Naive thymus-derived CD8-positive, alpha-beta T cell (primary cell): Measurements from ENCODE around the gene HIRA. TPM values are rescaled to one million over a fixed set of nuclear protein-coding genes. Genes with fewer than 3 reads are reported as not detected.

Experiments used
- ATAC-seq, 2 donors: fragments of 150-1000 bp; cut with Tn5 transposase in 1 of 2; sonication (Bioruptor Pico), chemical (Tn5 transposase) in 1 of 2; 1 replicate in 1 of 2; 2 replicates in 1 of 2; pipeline ENCODE4 v1.10.0; 2021; ENCODE audit warnings: mild to moderate bottlenecking in 2 of 2, moderate library complexity in 2 of 2
- POLR2A ChIA-PET: fragments of 350-600 bp; sonication (Branson Sonifier 250); formaldehyde crosslinking; loops from one replicate; lab custom pipeline; 2021; ENCODE audit warnings: antibody characterized with exemption; lab: Charles Lee
- DNase-seq, 10 donors: peaks; one replicate each; pipeline versions ENCODE4 v3.0.0 to v3.0.0-alpha.2; 2020 to 2022
- H3K27ac Mint-ChIP-seq, 10 donors: one replicate each; pipeline ENCODE4 v1.8.0; 2020 to 2022; ENCODE audit warnings: mild to moderate bottlenecking in 10 of 10, mixed read lengths in 10 of 10, moderate library complexity in 4 of 10, inconsistent platforms in 1 of 10
- H3K27me3 Mint-ChIP-seq, 5 donors: one replicate each; pipeline ENCODE4 v1.8.0; 2021 to 2022; ENCODE audit warnings: mixed read lengths in 5 of 5
- H3K36me3 Mint-ChIP-seq, 3 donors: one replicate each; pipeline ENCODE4 v1.8.0; 2020 to 2022; ENCODE audit warnings: mixed read lengths in 3 of 3, mild to moderate bottlenecking in 2 of 3, inconsistent platforms in 1 of 3
- H3K4me1 Mint-ChIP-seq, 4 donors: one replicate each; pipeline ENCODE4 v1.8.0; 2021 to 2022; ENCODE audit warnings: mixed read lengths in 4 of 4
- H3K4me3 Mint-ChIP-seq, 10 donors: one replicate each; pipeline ENCODE4 v1.8.0; 2020 to 2022; ENCODE audit warnings: mild to moderate bottlenecking in 10 of 10, mixed read lengths in 10 of 10, moderate library complexity in 6 of 10, inconsistent platforms in 1 of 10
- H3K9me3 Mint-ChIP-seq, 9 donors: one replicate each; pipeline ENCODE4 v1.8.0; 2020 to 2022; ENCODE audit warnings: mixed read lengths in 9 of 9, mild to moderate bottlenecking in 3 of 9, inconsistent platforms in 1 of 9, moderate library complexity in 1 of 9
- polyA plus RNA-seq, 3 donors: library from polyadenylated mRNA; unstranded; fragments of 300-500 nt; fragmentation: Illumina TruSeq; gene quantifications; one replicate each; pipeline ENCODE4 v1.2.3, GENCODE V29; 2021
- total RNA-seq, 8 experiments: library from RNA in 2 of 8; stranded (reverse) in 2 of 8; gene quantifications; one replicate each; pipeline ENCODE4 v1.2.3 and lab custom pipeline; 2021 to 2026

HIRA gene
- total and polyA plus RNA-seq, 5 experiments from 2014 or later = 1.5 to 25.0 (median 6.2) TPM

DNA sequence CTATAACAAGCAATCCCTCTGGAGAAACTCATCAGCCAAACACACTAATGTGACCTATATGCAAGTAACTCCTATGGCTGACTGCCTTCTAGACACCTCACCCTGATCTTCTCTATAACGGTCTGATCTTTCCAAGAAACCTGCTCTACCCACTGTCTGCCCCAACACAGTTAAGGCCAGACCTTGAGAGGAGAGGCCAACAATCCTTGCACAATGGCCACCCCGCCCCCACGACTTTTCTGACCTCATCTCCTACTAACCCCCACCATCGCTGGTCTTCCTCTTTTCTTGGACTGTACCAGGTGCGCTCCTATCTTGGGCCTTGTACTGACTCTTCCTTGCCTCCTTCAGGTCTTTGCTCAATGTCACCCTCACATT lies 12.5 kb downstream of the HIRA start:
- Mint-ChIP-seq H3K9me3 (no peaks in the 10 kb centered on the region), H3K4me1 (peaks cover 46 to 71% (median 64%) of the 10 kb centered on the region in 4 donors), H3K36me3 (peaks cover 0 to 13% (median 4%) of the 10 kb centered on the region in 3 donors), H3K4me3 (peak overlapping the region in 5 of 10 donors; percentile 11 to 56 (median 33)), H3K27ac (peak overlapping the region; percentile 85 to 95 (median 90)), H3K27me3 (no peaks in the 10 kb centered on the region)
- DNase-seq (no peak), ATAC-seq (no peak)
- POLR2A ChIA-PET = no interaction called here

GRCh38 chr22:19412923-19413322 lies 18.6 kb downstream of the HIRA start:
- no peak for ATAC-seq
- no peak for DNase-seq
- H3K9me3 Mint-ChIP-seq = no peaks in the 10 kb centered on the region
- H3K27ac Mint-ChIP-seq = peak overlapping the region in 3 of 10 donors; percentile 7 to 78 (median 41)
- peaks cover 24 to 39% (median 37%) of the 10 kb centered on the region in 4 donors for H3K4me1 Mint-ChIP-seq
- H3K36me3 Mint-ChIP-seq = peaks cover 0 to 42% (median 10%) of the 10 kb centered on the region in 3 donors
- H3K27me3 Mint-ChIP-seq = no peaks in the 10 kb centered on the region
- POLR2A ChIA-PET = no interaction called here
- no peak overlapping the region for H3K4me3 Mint-ChIP-seq

- H3K4me1 Mint-ChIP-seq = peaks cover 21 to 39% (median 36%) of the 10 kb centered on the region in 4 donors
- POLR2A ChIA-PET = no interaction called here
- H3K36me3 Mint-ChIP-seq = peaks cover 3 to 45% (median 13%) of the 10 kb centered on the region in 3 donors
- no peak overlapping the region for H3K4me3 Mint-ChIP-seq
- H3K9me3 Mint-ChIP-seq = no peaks in the 10 kb centered on the region
- peak overlapping the region in 4 of 10 donors; percentile 5 to 78 (median 24) for H3K27ac Mint-ChIP-seq
- ATAC-seq (no peak), DNase-seq (no peak)
- no peaks in the 10 kb centered on the region for H3K27me3 Mint-ChIP-seq
These were observed 19.1 kb downstream of the HIRA start for GRCh38 chr22:19412478-19412877.

DNA sequence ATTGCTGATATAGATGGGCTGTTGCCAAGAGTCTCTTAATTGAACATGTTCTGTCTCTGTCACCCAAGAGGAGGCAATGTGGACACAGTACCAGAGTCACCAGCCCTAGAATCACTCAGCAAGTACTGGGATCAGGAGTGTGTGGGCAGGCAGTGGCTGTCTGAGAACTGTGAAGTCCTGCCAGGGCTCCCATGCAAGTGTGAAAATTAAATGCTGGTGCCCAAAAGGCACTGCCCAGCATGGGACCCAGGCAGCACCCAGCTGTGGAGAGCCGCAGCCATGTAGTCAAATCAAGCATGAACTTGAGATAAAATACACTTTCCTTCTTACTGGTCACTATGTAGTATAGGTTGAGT lies 19.9 kb downstream of the HIRA start:
- POLR2A ChIA-PET = interaction anchor here (0.8 kb wide), 1 partner anchor 28 kb away, joined by 3 read pairs; no protein-coding TSS in a partner anchor
- DNase-seq = no peak
- Mint-ChIP-seq H3K9me3 (no peaks in the 10 kb centered on the region), H3K4me3 (no peak overlapping the region), H3K4me1 (peaks cover 18 to 37% (median 34%) of the 10 kb centered on the region in 4 donors), H3K27me3 (no peaks in the 10 kb centered on the region), H3K36me3 (peaks cover 4 to 49% (median 15%) of the 10 kb centered on the region in 3 donors), H3K27ac (peak overlapping the region in 1 of 10 donors; percentile 10)
- no peak for ATAC-seq

GRCh38 chr22:19410941-19411689 lies 20.4 kb downstream of the HIRA start:
- H3K9me3 Mint-ChIP-seq = no peaks in the 10 kb centered on the region
- H3K27me3 Mint-ChIP-seq = no peaks in the 10 kb centered on the region
- peak overlapping the region in 1 of 10 donors; percentile 10 for H3K27ac Mint-ChIP-seq
- H3K4me3 Mint-ChIP-seq = no peak overlapping the region
- H3K36me3 Mint-ChIP-seq = peaks cover 4 to 53% (median 15%) of the 10 kb centered on the region in 3 donors
- peaks cover 18 to 34% (median 33%) of the 10 kb centered on the region in 4 donors for H3K4me1 Mint-ChIP-seq
- DNase-seq (no peak), ATAC-seq (no peak)
- POLR2A ChIA-PET = interaction anchor here (0.6 to 0.8 kb wide), 2 partner anchors 29 to 48 kb away, joined by 3 to 4 read pairs; no protein-coding TSS in a partner anchor

- H3K9me3 Mint-ChIP-seq = no peaks in the 10 kb centered on the region
- DNase-seq (no peak), ATAC-seq (no peak)
- peaks cover 4 to 69% (median 11%) of the 10 kb centered on the region in 3 donors for H3K36me3 Mint-ChIP-seq
- H3K4me3 Mint-ChIP-seq = no peak overlapping the region
- POLR2A ChIA-PET = no interaction called here
- H3K27me3 Mint-ChIP-seq = no peaks in the 10 kb centered on the region
- peaks cover 7 to 19% (median 19%) of the 10 kb centered on the region in 4 donors for H3K4me1 Mint-ChIP-seq
- H3K27ac Mint-ChIP-seq = no peak overlapping the region
These were observed 23.6 kb downstream of the HIRA start for GRCh38 chr22:19407649-19408606.

DNA sequence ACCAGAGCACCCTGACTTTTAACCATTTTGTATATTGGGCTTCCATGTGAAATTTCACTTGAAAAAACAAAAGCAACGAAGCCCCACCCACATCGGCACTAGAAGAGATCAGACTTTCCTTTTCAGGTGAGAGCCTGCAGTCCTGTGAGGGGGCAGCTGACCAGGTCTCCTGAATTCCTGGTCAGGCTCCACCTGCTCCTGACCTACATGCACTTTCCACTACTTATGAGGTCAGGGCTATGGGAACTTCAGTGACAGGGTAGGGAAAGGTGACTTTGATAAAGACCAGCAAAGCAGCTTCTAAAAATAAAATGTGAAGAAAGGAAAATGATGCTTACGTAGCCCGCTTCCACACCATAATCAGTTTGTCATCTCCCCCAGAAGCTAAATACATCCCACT lies 24.7 kb downstream of the HIRA start:
- ATAC-seq (no peak), DNase-seq (no peak)
- no peak overlapping the region for H3K27ac Mint-ChIP-seq
- H3K27me3 Mint-ChIP-seq = no peaks in the 10 kb centered on the region
- no peak overlapping the region for H3K4me3 Mint-ChIP-seq
- POLR2A ChIA-PET = no interaction called here
- H3K36me3 Mint-ChIP-seq = peaks cover 4 to 72% (median 11%) of the 10 kb centered on the region in 3 donors
- no peaks in the 10 kb centered on the region for H3K9me3 Mint-ChIP-seq
- peaks cover 3 to 11% (median 8%) of the 10 kb centered on the region in 4 donors for H3K4me1 Mint-ChIP-seq

DNA sequence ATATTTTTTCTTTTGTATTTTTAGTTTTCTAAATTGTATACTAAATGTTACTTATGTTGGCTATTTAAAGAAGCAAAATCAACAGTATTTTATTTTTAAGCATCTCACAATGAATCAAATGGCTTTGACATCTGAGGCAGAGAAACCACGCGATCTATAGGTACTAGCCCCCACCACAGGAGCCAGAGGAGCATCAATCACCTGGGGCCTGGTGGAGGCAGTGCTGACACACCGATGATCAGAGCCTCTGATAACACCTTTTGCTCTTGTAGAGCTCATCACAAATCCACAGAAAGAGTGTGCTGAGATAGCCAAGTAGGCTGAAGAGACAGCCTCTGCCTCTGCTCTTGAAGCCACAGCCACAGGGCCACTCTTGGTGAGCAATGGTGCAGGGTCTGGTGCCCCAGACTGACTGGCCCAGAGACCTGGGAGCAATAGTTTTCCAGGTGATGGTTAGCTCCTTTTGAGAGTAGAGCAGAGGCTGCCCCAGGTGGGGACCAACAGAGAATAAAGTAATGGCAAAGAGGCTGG lies 25.2 kb downstream of the HIRA start:
- POLR2A ChIA-PET = no interaction called here
- Mint-ChIP-seq H3K27ac (peak overlapping the region in 1 of 10 donors; percentile 25), H3K4me1 (peaks cover 2 to 7% (median 3%) of the 10 kb centered on the region in 4 donors), H3K4me3 (no peak overlapping the region), H3K27me3 (no peaks in the 10 kb centered on the region), H3K9me3 (no peaks in the 10 kb centered on the region), H3K36me3 (peaks cover 4 to 77% (median 11%) of the 10 kb centered on the region in 3 donors)
- DNase-seq (no peak), ATAC-seq (no peak)

DNA sequence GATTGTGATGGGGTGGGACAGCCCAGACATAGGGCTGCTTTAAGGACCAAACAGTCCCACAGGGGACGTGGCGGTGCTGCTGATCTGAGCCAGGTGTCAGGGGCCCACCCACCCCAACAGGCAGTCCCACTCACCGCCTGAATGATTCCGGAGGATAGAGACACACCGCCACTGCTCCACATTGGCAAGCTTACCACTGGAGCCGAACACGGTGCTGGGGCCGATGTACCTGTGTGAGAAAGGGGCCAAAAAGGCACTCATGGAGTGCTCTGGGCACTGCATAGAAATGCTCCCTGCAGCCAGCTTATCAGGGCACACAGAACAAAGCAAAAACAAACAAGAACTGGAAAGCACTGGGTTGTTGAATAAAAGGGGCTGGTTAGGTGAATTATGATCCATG lies 25.9 kb downstream of the HIRA start:
- POLR2A ChIA-PET = no interaction called here
- Mint-ChIP-seq H3K4me3 (no peak overlapping the region), H3K4me1 (peaks cover 0 to 4% (median under 1%) of the 10 kb centered on the region in 4 donors), H3K36me3 (peaks cover 4 to 80% (median 11%) of the 10 kb centered on the region in 3 donors), H3K27me3 (no peaks in the 10 kb centered on the region), H3K9me3 (no peaks in the 10 kb centered on the region), H3K27ac (no peak overlapping the region)
- DNase-seq (no peak), ATAC-seq (no peak)

DNA sequence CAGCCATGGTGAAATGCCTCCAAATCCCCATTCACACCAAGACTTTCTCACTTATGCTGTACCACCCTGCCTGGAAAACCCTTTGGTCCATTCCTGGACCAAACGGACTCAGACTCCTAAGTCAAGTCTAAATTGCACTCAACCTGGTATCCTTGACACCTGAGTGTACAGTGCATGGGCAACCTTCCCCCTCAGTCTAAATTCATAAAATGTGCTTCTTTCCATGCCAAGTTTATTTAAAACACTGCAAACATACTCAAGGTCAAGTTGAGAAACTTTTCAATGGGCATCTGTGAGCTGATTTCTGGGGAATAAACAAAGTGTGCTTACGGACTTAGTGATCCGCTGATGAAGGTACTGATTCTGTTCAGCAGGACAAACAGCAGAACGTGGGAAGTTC lies 26.4 kb downstream of the HIRA start:
- H3K36me3 Mint-ChIP-seq = peaks cover 4 to 80% (median 11%) of the 10 kb centered on the region in 3 donors
- DNase-seq (no peak), ATAC-seq (no peak)
- peak overlapping the region in 1 of 10 donors; percentile 60 for H3K27ac Mint-ChIP-seq
- POLR2A ChIA-PET = no interaction called here
- no peaks in the 10 kb centered on the region for H3K27me3 Mint-ChIP-seq
- peaks cover 0 to 4% (median under 1%) of the 10 kb centered on the region in 4 donors for H3K4me1 Mint-ChIP-seq
- H3K9me3 Mint-ChIP-seq = no peaks in the 10 kb centered on the region
- no peak overlapping the region for H3K4me3 Mint-ChIP-seq

DNA sequence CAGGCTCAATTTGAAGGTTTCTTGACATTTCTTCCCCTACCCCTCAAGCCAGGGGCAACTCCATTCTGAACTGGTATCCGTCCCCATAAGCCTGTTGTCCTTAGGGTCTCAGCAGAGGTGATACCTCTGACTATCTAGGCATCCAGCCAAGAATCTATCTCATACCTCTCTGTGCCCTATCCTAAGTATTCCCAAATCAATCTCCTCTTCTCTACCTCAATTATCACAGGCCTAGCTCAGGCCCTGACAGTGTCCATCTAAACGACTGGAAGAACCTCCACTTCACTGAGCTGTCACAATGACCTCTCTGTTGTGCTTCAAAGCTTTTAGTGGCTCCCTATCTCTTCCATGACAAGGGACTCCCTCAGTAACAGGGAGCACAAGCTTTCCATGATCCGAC lies 26.9 kb downstream of the HIRA start:
- DNase-seq (no peak), ATAC-seq (no peak)
- Mint-ChIP-seq H3K9me3 (no peaks in the 10 kb centered on the region), H3K4me3 (no peak overlapping the region), H3K27me3 (no peaks in the 10 kb centered on the region), H3K36me3 (peaks cover 4 to 79% (median 10%) of the 10 kb centered on the region in 3 donors), H3K4me1 (peaks cover 0 to 4% (median under 1%) of the 10 kb centered on the region in 4 donors), H3K27ac (peak overlapping the region in 5 of 10 donors; percentile 11 to 79 (median 60))
- POLR2A ChIA-PET = no interaction called here

DNA sequence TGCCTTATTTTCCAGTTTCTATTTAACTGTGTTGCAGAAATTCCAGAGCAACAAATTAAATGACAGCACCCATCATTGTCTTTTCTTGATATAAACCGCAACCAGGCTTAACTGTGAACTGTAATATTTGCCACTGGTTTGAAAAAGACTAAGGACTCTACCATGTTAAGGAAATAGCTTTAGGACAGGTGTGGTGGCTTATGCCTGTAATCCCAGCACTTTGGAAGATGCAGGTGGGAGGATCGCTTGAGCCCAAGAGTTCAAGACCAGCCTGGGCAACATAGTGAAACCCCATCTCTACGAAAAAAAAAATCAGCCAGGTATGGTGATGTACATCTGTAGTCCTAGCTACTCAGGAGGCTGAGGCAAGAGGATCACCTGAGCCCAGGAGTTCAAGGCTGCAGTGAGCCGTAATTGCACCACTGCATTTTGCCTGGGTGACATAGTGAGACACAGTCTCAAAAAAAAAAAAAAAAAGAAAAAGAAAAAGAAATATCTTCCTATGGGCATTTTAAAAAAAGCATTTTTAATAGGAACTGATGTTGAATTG lies 28.8 kb downstream of the HIRA start:
- ATAC-seq (no peak), DNase-seq (no peak)
- POLR2A ChIA-PET = no interaction called here
- peaks cover 0 to 4% (median under 1%) of the 10 kb centered on the region in 4 donors for H3K4me1 Mint-ChIP-seq
- no peak overlapping the region for H3K27ac Mint-ChIP-seq
- H3K9me3 Mint-ChIP-seq = no peaks in the 10 kb centered on the region
- no peak overlapping the region for H3K4me3 Mint-ChIP-seq
- H3K27me3 Mint-ChIP-seq = no peaks in the 10 kb centered on the region
- H3K36me3 Mint-ChIP-seq = peaks cover 3 to 77% (median 4%) of the 10 kb centered on the region in 3 donors
